Gastroesophageal sphincter (tissue), 3 donors: ENCODE measurements around the gene TTLL6.

Source experiments
- CTCF ChIP-seq, 4 experiments: fragments of 200-600 bp in 2 of 4; fragments of 450-650 bp in 2 of 4; sonication (generic) in 1 of 4; IDR thresholded peaks; one replicate each; pipeline ENCODE4 v1.5.1; 2017 to 2019; ENCODE audit warnings: antibody characterized with exemption in 4 of 4, mild to moderate bottlenecking in 2 of 4, moderate library complexity in 2 of 4
- EP300 ChIP-seq: sonication (generic); formaldehyde crosslinking; IDR thresholded peaks from one replicate; pipeline ENCODE4 v1.6.1; 2017; ENCODE audit warnings: antibody characterized with exemption, mild to moderate bottlenecking
- POLR2A ChIP-seq, 2 donors: fragments of 450-650 bp; IDR thresholded peaks; one replicate each; pipeline ENCODE4 v1.6.1; 2017; ENCODE audit warnings: antibody characterized with exemption in 2 of 2, mild to moderate bottlenecking in 2 of 2, moderate library complexity in 1 of 2

- no peak for TF ChIP-seq POLR2A (IDR thresholded peaks at IDR 0.05)
- TF ChIP-seq EP300: no peak
- peak; percentile 80 to 97 (median 88) for TF ChIP-seq CTCF (IDR thresholded peaks at IDR 0.05)
Observed at GRCh38 chr17:48804936-48805411, 12.1 kb downstream of the TTLL6 start.
